Gastrocnemius medialis (tissue), 4 donors: Measurements from ENCODE around the gene NDUFAF2.

Experiments
- CTCF ChIP-seq, 5 experiments: fragments of 450-650 bp in 3 of 5; fragments of 200-600 bp in 2 of 5; sonication (generic) in 2 of 5; IDR thresholded peaks in 4 of 5; conservative IDR thresholded peaks in 1 of 5; 1 replicate in 4 of 5; 2 replicates in 1 of 5; pipeline ENCODE4 v1.5.1; 2016 to 2019; ENCODE audit warnings: antibody characterized with exemption in 5 of 5, mild to moderate bottlenecking in 3 of 5, moderate library complexity in 3 of 5
- POLR2A ChIP-seq, 2 donors: fragments of 450-650 bp; IDR thresholded peaks; one replicate each; pipeline ENCODE4 v1.6.1; 2017; ENCODE audit warnings: antibody characterized with exemption in 2 of 2, mild to moderate bottlenecking in 2 of 2, moderate library complexity in 2 of 2

- TF ChIP-seq CTCF (IDR thresholded peaks at IDR 0.05 in 4 of 5, conservative IDR thresholded peaks at IDR 0.05 in 1 of 5) = no peak
- no peak for TF ChIP-seq POLR2A (IDR thresholded peaks at IDR 0.05)
Measured at GRCh38 chr5:61059499-61059898, 114.5 kb downstream of the NDUFAF2 start.
